SKM-1 (cell line): Measurements from ENCODE around the gene NDRG3.

Experiments
- DNase-seq: peaks from one replicate; lab custom pipeline; 2025; ENCODE audit not compliant: unreplicated experiment; lab: John Stamatoyannopoulos, UW

Gene NDRG3

GRCh38 chr20:36761125-36761524 lies 15.2 kb upstream of the NDRG3 start:
- no peak for DNase-seq

- no peak for DNase-seq
Observed at GRCh38 chr20:36760647-36761046, 14.8 kb upstream of the NDRG3 start.

GRCh38 chr20:36758276-36758675 lies 12.4 kb upstream of the NDRG3 start:
- no peak for DNase-seq

- DNase-seq = no peak
Observed at GRCh38 chr20:36756496-36756895, 10.6 kb upstream of the NDRG3 start.

- DNase-seq = peak; percentile 42
Observed at GRCh38 chr20:36754656-36755222, 8.8 kb upstream of the NDRG3 start.

- DNase-seq = no peak
Observed at GRCh38 chr20:36752582-36752981, 6.7 kb upstream of the NDRG3 start.

GRCh38 chr20:36745234-36745926 lies 510 bp downstream of the NDRG3 start:
- no peak for DNase-seq

GRCh38 chr20:36744764-36745191 lies 1.1 kb downstream of the NDRG3 start:
- no peak for DNase-seq

GRCh38 chr20:36744243-36744642 lies 1.6 kb downstream of the NDRG3 start:
- no peak for DNase-seq

- DNase-seq = no peak
Observed at GRCh38 chr20:36742558-36742957, 3.3 kb downstream of the NDRG3 start.

GRCh38 chr20:36741072-36741471 lies 4.8 kb downstream of the NDRG3 start:
- no peak for DNase-seq

- DNase-seq = no peak
Observed at GRCh38 chr20:36737183-36737499, 8.7 kb downstream of the NDRG3 start.

- no peak for DNase-seq
Observed at GRCh38 chr20:36736451-36737182, 9.3 kb downstream of the NDRG3 start.

- no peak for DNase-seq
Observed at GRCh38 chr20:36732456-36732855, 13.4 kb downstream of the NDRG3 start.

- DNase-seq = no peak
Observed at GRCh38 chr20:36728986-36729385, 16.9 kb downstream of the NDRG3 start.

GRCh38 chr20:36726168-36726567 lies 19.7 kb downstream of the NDRG3 start:
- no peak for DNase-seq

- DNase-seq = no peak
Observed at GRCh38 chr20:36720510-36720909, 25.4 kb downstream of the NDRG3 start.

GRCh38 chr20:36717657-36718056 lies 28.2 kb downstream of the NDRG3 start:
- no peak for DNase-seq

GRCh38 chr20:36717021-36717420 lies 28.9 kb downstream of the NDRG3 start:
- DNase-seq = no peak

GRCh38 chr20:36712775-36713174 lies 33.1 kb downstream of the NDRG3 start:
- no peak for DNase-seq

GRCh38 chr20:36709126-36709525 lies 36.8 kb downstream of the NDRG3 start:
- DNase-seq = no peak

- DNase-seq = no peak
Observed at GRCh38 chr20:36703530-36703929, 42.4 kb downstream of the NDRG3 start.
